Left ventricle myocardium inferior (tissue), 1 donor: ENCODE results near the gene ASTN1. TPM values are rescaled to one million over a fixed set of nuclear protein-coding genes. Genes with fewer than 3 reads are reported as not detected.

Experiments used
- DNase-seq: peaks from one replicate; pipeline ENCODE4 v3.0.0-alpha.2; 2020
- H3K27ac ChIP-seq: fragments of 200-600 bp; replicated peaks from 2 replicates; pipeline ENCODE4 v1.8.0; 2021
- H3K27me3 ChIP-seq: fragments of 200-600 bp; 2 replicates; pipeline ENCODE4 v1.8.0; 2021; ENCODE audit warnings: low read depth
- H3K36me3 ChIP-seq: fragments of 200-600 bp; 2 replicates; pipeline ENCODE4 v1.8.0; 2021
- H3K4me1 ChIP-seq: fragments of 200-600 bp; 2 replicates; pipeline ENCODE4 v1.8.0; 2021
- H3K4me3 ChIP-seq: fragments of 200-600 bp; 2 replicates; pipeline ENCODE4 v1.8.0; 2021; ENCODE audit warnings: mild to moderate bottlenecking, moderate library complexity
- H3K9me3 ChIP-seq: fragments of 200-600 bp; replicated peaks from 2 replicates; pipeline ENCODE4 v1.8.0; 2021
- CTCF ChIP-seq: fragments of 200-600 bp; IDR thresholded peaks from 2 replicates; pipeline ENCODE4 v1.8.0; 2021; ENCODE audit warnings: antibody characterized with exemption, mild to moderate bottlenecking, borderline replicate concordance
- intact Hi-C: fragments of 100-400 bp; cut with micrococcal nuclease; formaldehyde crosslinking; loops from one replicate; pipeline ENCODE4 v1.11.0; 2022
- total RNA-seq: library from RNA; stranded (reverse); fragmentation: NEBNext Ultra II Directional; extraction: Animal tissue kit (Norgen Biotek cat#: 25700); gene quantifications from one replicate; pipeline ENCODE4 v1.2.1, GENCODE V29; 2021
- donor health status: DM: no; HTN: yes; CAD: no; lungs with severe emphysema.

The ASTN1 gene
- total RNA-seq, 1 donor from 2014 or later: 0.33 TPM

DNA sequence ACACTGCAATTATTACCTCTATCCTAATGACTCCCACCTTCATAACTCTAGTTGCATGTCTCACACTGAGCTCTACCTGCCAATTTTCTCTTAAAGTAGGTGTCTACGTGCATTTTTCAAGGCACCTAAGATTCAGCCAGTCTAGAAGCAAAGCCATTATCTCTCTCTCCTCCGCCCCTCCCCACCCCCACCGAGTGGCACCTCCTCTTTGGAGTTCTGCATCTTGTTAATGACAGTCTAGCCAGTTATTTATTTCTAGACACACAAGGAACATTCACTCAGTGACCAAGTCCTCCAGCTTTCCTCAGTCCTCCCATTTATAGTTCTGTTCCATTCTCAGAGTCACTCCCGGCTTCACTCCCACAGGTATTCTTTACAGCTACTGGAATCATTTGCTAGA, 47.6 kb downstream of the ASTN1 start:
- no peaks in the 10 kb centered on the region for H3K4me1 ChIP-seq
- H3K27ac ChIP-seq: no peak overlapping the region
- H3K36me3 ChIP-seq: no peaks in the 10 kb centered on the region
- H3K27me3 ChIP-seq: peaks cover 51% of the 10 kb centered on the region
- no peak overlapping the region for H3K4me3 ChIP-seq
- TF ChIP-seq CTCF: no peak
- no peaks in the 10 kb centered on the region for H3K9me3 ChIP-seq
- no peak for DNase-seq
- intact Hi-C loops: no loop called here

GRCh38 chr1:177106614-177107365, 57.7 kb downstream of the ASTN1 start:
- no peak for DNase-seq
- H3K4me3 ChIP-seq: no peak overlapping the region
- H3K9me3 ChIP-seq: no peaks in the 10 kb centered on the region
- peaks cover 19% of the 10 kb centered on the region for H3K27me3 ChIP-seq
- H3K36me3 ChIP-seq: no peaks in the 10 kb centered on the region
- no peaks in the 10 kb centered on the region for H3K4me1 ChIP-seq
- no peak overlapping the region for H3K27ac ChIP-seq
- intact Hi-C loops: no loop called here
- no peak for TF ChIP-seq CTCF

- TF ChIP-seq CTCF: no peak
- no peak for DNase-seq
Measured at GRCh38 chr1:177106196-177106595, 58.3 kb downstream of the ASTN1 start.

DNA sequence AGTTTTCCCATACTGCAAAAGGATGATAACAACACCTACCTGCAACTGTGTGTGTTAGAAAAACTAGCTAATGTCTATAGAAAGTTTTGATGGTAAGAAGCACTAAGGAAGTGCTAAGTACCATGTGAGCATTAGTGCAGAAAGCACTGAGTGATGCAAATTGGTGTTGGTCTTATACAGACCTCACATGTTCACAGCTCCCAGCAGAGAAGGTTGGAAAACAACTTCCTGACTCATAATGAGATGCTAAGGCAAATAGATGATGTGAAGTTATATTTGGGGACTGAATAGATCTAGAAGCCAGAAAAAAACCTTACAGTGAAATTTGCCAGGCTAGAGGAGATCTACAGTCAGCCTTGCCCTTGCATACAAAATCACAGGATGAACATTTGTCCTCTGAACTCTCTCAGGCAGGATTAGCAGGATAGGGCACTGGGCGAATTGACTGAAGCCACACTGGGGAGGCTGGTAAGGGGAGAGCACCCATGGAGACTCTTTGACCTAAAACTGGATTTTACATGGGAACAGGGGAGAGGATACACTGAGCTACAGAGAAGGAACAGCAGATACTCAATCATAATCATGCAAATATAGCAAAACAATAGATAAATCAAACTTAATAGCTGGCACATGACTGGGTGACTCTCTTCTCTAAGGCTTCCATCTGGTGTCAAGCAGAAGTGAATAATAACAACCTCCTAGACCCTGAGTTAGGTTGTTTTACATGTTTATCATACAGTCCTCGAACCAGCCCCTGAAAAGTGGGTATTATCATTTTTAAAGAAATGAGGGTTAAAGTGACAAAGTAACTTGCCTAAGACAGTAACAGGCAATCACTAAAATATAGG, 61.3 kb downstream of the ASTN1 start:
- intact Hi-C loops: no loop called here
- peaks cover 8% of the 10 kb centered on the region for H3K27me3 ChIP-seq
- H3K4me1 ChIP-seq: no peaks in the 10 kb centered on the region
- H3K4me3 ChIP-seq: no peak overlapping the region
- H3K27ac ChIP-seq: no peak overlapping the region
- no peak for DNase-seq
- no peaks in the 10 kb centered on the region for H3K36me3 ChIP-seq
- no peaks in the 10 kb centered on the region for H3K9me3 ChIP-seq
- TF ChIP-seq CTCF: no peak

More at GRCh38 chr1:177106196-177106595, 58.3 kb downstream of the ASTN1 start:
- H3K4me3 ChIP-seq: no peak overlapping the region
- intact Hi-C loops: no loop called here
- no peaks in the 10 kb centered on the region for H3K9me3 ChIP-seq
- H3K27ac ChIP-seq: no peak overlapping the region
- no peaks in the 10 kb centered on the region for H3K4me1 ChIP-seq
- H3K36me3 ChIP-seq: no peaks in the 10 kb centered on the region
- peaks cover 13% of the 10 kb centered on the region for H3K27me3 ChIP-seq

- intact Hi-C loops: no loop called here
- no peaks in the 10 kb centered on the region for H3K4me1 ChIP-seq
- H3K27me3 ChIP-seq: peaks cover 37% of the 10 kb centered on the region
- no peak overlapping the region for H3K27ac ChIP-seq
- H3K9me3 ChIP-seq: no peaks in the 10 kb centered on the region
- no peak for DNase-seq
- TF ChIP-seq CTCF: no peak
- H3K36me3 ChIP-seq: no peaks in the 10 kb centered on the region
- H3K4me3 ChIP-seq: no peak overlapping the region
Measured at GRCh38 chr1:177092001-177092400, 72.5 kb downstream of the ASTN1 start.
